H1 (cell line): ENCODE measurements around the gene GUCA1A. TPM values are rescaled to one million over a fixed set of nuclear protein-coding genes. Genes with fewer than 3 reads are reported as not detected.

ENCODE experiments used
- CTCF ChIA-PET: fragments of 300-600 bp; sonication (Branson Sonifier 250); formaldehyde crosslinking; loops from one replicate; lab custom pipeline; 2021; ENCODE audit not compliant: partially characterized antibody; lab: Charles Lee
- POLR2A ChIA-PET: fragments of 300-600 bp; sonication (Branson Sonifier 250); formaldehyde crosslinking; loops from one replicate; lab custom pipeline; 2021; ENCODE audit warnings: inconsistent platforms; ENCODE audit not compliant: partially characterized antibody; lab: Charles Lee
- DNase-seq, 2 experiments: peaks; one replicate each; pipeline versions ENCODE4 v3.0.0 to v3.0.0-alpha.2; 2010 to 2022; ENCODE audit warnings: low spot score in 2 of 2, low read depth in 1 of 2, mixed read lengths in 1 of 2
- FAIRE-seq: peaks from 2 replicates; lab custom pipeline; 2011; peaks lifted over from hg19 to GRCh38; lab: Jason Lieb, UNC
- H2AFZ ChIP-seq: 2 replicates; pipeline ENCODE4 v1.8.1; 2012; ENCODE audit warnings: low read length, inconsistent platforms
- H2AK5ac ChIP-seq: 2 replicates; pipeline ENCODE4 v1.6.1; 2013; ENCODE audit warnings: low read depth, low read length
- H2BK120ac ChIP-seq: replicated peaks from 2 replicates; pipeline ENCODE3; 2013; ENCODE audit warnings: low read depth, low read length, inconsistent platforms
- H2BK12ac ChIP-seq: 2 replicates; pipeline ENCODE4 v1.6.1; 2013; ENCODE audit warnings: low read depth, low read length
- H2BK15ac ChIP-seq: 2 replicates; pipeline ENCODE4 v1.6.1; 2013; ENCODE audit warnings: low read length
- H2BK20ac ChIP-seq: 2 replicates; pipeline ENCODE4 v1.6.1; 2013; ENCODE audit warnings: low read length
- H2BK5ac ChIP-seq: 2 replicates; pipeline ENCODE4 v1.6.1; 2013; ENCODE audit warnings: low read depth, low read length
- H3K14ac ChIP-seq: 2 replicates; pipeline ENCODE4 v1.6.1; 2013; ENCODE audit warnings: inconsistent platforms; ENCODE audit not compliant: insufficient read length
- H3K18ac ChIP-seq: 2 replicates; pipeline ENCODE4 v1.6.1; 2013; ENCODE audit warnings: low read length; ENCODE audit errors: extremely low read depth
- H3K23ac ChIP-seq: 2 replicates; pipeline ENCODE4 v1.6.1; 2013; ENCODE audit warnings: inconsistent platforms; ENCODE audit not compliant: insufficient read length
- H3K23me2 ChIP-seq: 2 replicates; pipeline ENCODE4 v1.6.1; 2013; ENCODE audit warnings: low read depth, low read length
- H3K27ac ChIP-seq: 2 replicates; pipeline ENCODE4 v1.6.1; 2011; ENCODE audit warnings: low read depth, low read length, inconsistent platforms
- H3K27me3 ChIP-seq, 4 experiments: replicated peaks in 1 of 4; 1 replicate in 1 of 4; 2 replicates in 3 of 4; pipeline versions ENCODE4 v1.6.1 to v1.8.1; 2011 to 2013; ENCODE audit warnings: low read length in 3 of 4, mild to moderate bottlenecking in 3 of 4, inconsistent platforms in 2 of 4, mixed read lengths in 2 of 4, moderate library complexity in 1 of 4; ENCODE audit not compliant: control insufficient read depth in 3 of 4, insufficient read depth in 3 of 4; ENCODE audit errors: extremely low read depth in 1 of 4
- H3K36me3 ChIP-seq, 4 experiments: 2 replicates each; pipeline versions ENCODE4 v1.6.1 to v1.8.1; 2011 to 2013; ENCODE audit warnings: mild to moderate bottlenecking in 4 of 4, low read length in 3 of 4, moderate library complexity in 2 of 4, control low read depth in 1 of 4, inconsistent platforms in 1 of 4; ENCODE audit not compliant: insufficient read depth in 4 of 4, control insufficient read depth in 2 of 4
- H3K4ac ChIP-seq: replicated peaks from 2 replicates; pipeline ENCODE3; 2013; ENCODE audit warnings: low read length, low read depth, mixed read lengths, inconsistent platforms; ENCODE audit not compliant: insufficient read length
- H3K4me1 ChIP-seq, 4 experiments: replicated peaks in 1 of 4; 1 replicate in 1 of 4; 2 replicates in 3 of 4; pipeline versions ENCODE4 v1.6.1 to v1.8.1; 2011 to 2013; ENCODE audit warnings: low read length in 3 of 4, inconsistent platforms in 2 of 4, mixed read lengths in 1 of 4; ENCODE audit not compliant: insufficient read depth in 4 of 4, control insufficient read depth in 3 of 4
- H3K4me2 ChIP-seq, 2 experiments: 2 replicates each; pipeline versions ENCODE4 v1.6.1 to v1.8.1; 2011 to 2013; ENCODE audit warnings: low read depth in 2 of 2, low read length in 2 of 2, control low read depth in 1 of 2, inconsistent platforms in 1 of 2, mild to moderate bottlenecking in 1 of 2; ENCODE audit not compliant: insufficient read depth in 1 of 2
- H3K4me3 ChIP-seq, 4 experiments: fragments of 200-600, 300-600 bp in 1 of 4; sonication (generic), shearing (Covaris generic), sonication (Bioruptor Twin) in 1 of 4; 2 replicates each; pipeline versions ENCODE4 v1.5.1 to v1.8.1; 2011 to 2016; ENCODE audit warnings: low read length in 4 of 4, low read depth in 3 of 4, control low read depth in 2 of 4, inconsistent platforms in 2 of 4, mild to moderate bottlenecking in 2 of 4, mixed read lengths in 1 of 4, moderate library complexity in 1 of 4; ENCODE audit not compliant: insufficient read depth in 2 of 4; ENCODE audit errors: extremely low read depth in 1 of 4
- H3K56ac ChIP-seq: replicated peaks from 2 replicates; pipeline ENCODE3; 2013; ENCODE audit warnings: low read depth, mild to moderate bottlenecking, mixed read lengths, low read length, inconsistent platforms; ENCODE audit not compliant: insufficient read length
- H3K79me1 ChIP-seq: 2 replicates; pipeline ENCODE4 v1.6.1; 2013; ENCODE audit warnings: low read depth, low read length, control low read depth
- H3K79me2 ChIP-seq, 2 experiments: 2 replicates each; pipeline versions ENCODE4 v1.6.1 to v1.8.1; 2012 to 2013; ENCODE audit warnings: low read length in 2 of 2, mild to moderate bottlenecking in 2 of 2, inconsistent platforms in 1 of 2; ENCODE audit not compliant: insufficient read depth in 2 of 2, control insufficient read depth in 1 of 2
- H3K9ac ChIP-seq, 4 experiments: replicated peaks in 1 of 4; 1 replicate in 1 of 4; 2 replicates in 3 of 4; pipeline versions ENCODE4 v1.6.1 to v1.8.1; 2011 to 2013; ENCODE audit warnings: low read depth in 3 of 4, low read length in 3 of 4, control low read depth in 2 of 4, mild to moderate bottlenecking in 2 of 4, moderate library complexity in 2 of 4, inconsistent platforms in 1 of 4; ENCODE audit errors: extremely low read depth in 1 of 4
- H3K9me3 ChIP-seq, 2 experiments: 2 replicates each; pipeline versions ENCODE4 v1.6.1 to v1.8.1; 2012 to 2013; ENCODE audit warnings: mild to moderate bottlenecking in 2 of 2, moderate library complexity in 2 of 2, control low read depth in 1 of 2, inconsistent platforms in 1 of 2, low read depth in 1 of 2, low read length in 1 of 2, mixed read lengths in 1 of 2; ENCODE audit not compliant: insufficient read depth in 2 of 2
- H4K20me1 ChIP-seq, 2 experiments: replicated peaks in 1 of 2; 2 replicates each; pipeline versions ENCODE3 to v1.8.1; 2011 to 2013; ENCODE audit warnings: inconsistent platforms in 2 of 2, low read length in 2 of 2, mild to moderate bottlenecking in 1 of 2; ENCODE audit not compliant: insufficient read depth in 2 of 2, control insufficient read depth in 1 of 2
- H4K5ac ChIP-seq: 2 replicates; pipeline ENCODE4 v1.6.1; 2013; ENCODE audit warnings: low read length, low read depth, mixed read lengths, inconsistent platforms; ENCODE audit not compliant: insufficient read length
- H4K8ac ChIP-seq: 2 replicates; pipeline ENCODE4 v1.8.0; 2013; ENCODE audit warnings: mild to moderate bottlenecking, moderate library complexity, low read length, inconsistent platforms; ENCODE audit not compliant: insufficient read depth; ENCODE audit errors: extremely low read depth
- H4K91ac ChIP-seq: replicated peaks from 2 replicates; pipeline ENCODE3; 2013; ENCODE audit warnings: low read length, mixed read lengths, inconsistent platforms; ENCODE audit not compliant: insufficient read length
- ASH2L ChIP-seq: fragments of 200-600, 300-600 bp; sonication (generic); IDR thresholded peaks from one replicate; pipeline ENCODE4 v1.7.1; 2017; ENCODE audit warnings: low read length
- BRCA1 ChIP-seq: IDR thresholded peaks from 2 replicates; pipeline ENCODE4 v1.6.1; 2012; ENCODE audit warnings: low read depth, low read length, improper control_type of control experiment
- CBX5 ChIP-seq: fragments of 300-800, 300-1000 bp; sonication (generic); IDR thresholded peaks from 2 replicates; pipeline ENCODE4 v1.7.1; 2016; ENCODE audit warnings: antibody characterized with exemption, low read length, low read depth
- CHD2 ChIP-seq: IDR thresholded peaks from 2 replicates; pipeline ENCODE4 v1.6.1; 2012; ENCODE audit warnings: low read length, improper control_type of control experiment
- CREB1 ChIP-seq: IDR thresholded peaks from 2 replicates; pipeline ENCODE4 v1.6.1; 2012; ENCODE audit warnings: inconsistent platforms
- GTF2F1 ChIP-seq: IDR thresholded peaks from 2 replicates; pipeline ENCODE4 v1.6.1; 2012; ENCODE audit warnings: low read depth, low read length, improper control_type of control experiment, borderline replicate concordance
- KDM4A ChIP-seq: IDR thresholded peaks from one replicate; pipeline ENCODE4 v1.7.1; 2012; ENCODE audit warnings: low read depth, mild to moderate bottlenecking, moderate library complexity, low read length, inconsistent platforms; ENCODE audit not compliant: severe bottlenecking
- KDM5A ChIP-seq: fragments of 200-600 bp; IDR thresholded peaks from 2 replicates; pipeline ENCODE4 v1.7.1; 2012; ENCODE audit warnings: mild to moderate bottlenecking, low read length, inconsistent platforms, mixed read lengths
- MAFK ChIP-seq: IDR thresholded peaks from 2 replicates; pipeline ENCODE4 v1.6.1; 2012; ENCODE audit warnings: low read depth, mild to moderate bottlenecking, improper control_type of control experiment, low read length
- PHF8 ChIP-seq: fragments of 200-600 bp; sonication (generic); conservative IDR thresholded peaks from 2 replicates; pipeline ENCODE4 v1.7.1; 2012; ENCODE audit warnings: low read depth, mild to moderate bottlenecking, inconsistent platforms, low read length, moderate library complexity
- SAP30 ChIP-seq: fragments of 300-600 bp; sonication (generic); IDR thresholded peaks from 2 replicates; pipeline ENCODE4 v1.7.1; 2012; ENCODE audit warnings: low read length, moderate library complexity, mild to moderate bottlenecking, inconsistent platforms; ENCODE audit not compliant: insufficient read depth, insufficient replicate concordance
- SP2 ChIP-seq: IDR thresholded peaks from 2 replicates; pipeline ENCODE4 v1.6.1; 2012; ENCODE audit warnings: mild to moderate bottlenecking, low read length, inconsistent platforms
- SP4 ChIP-seq: IDR thresholded peaks from 2 replicates; pipeline ENCODE4 v1.6.1; 2012; ENCODE audit warnings: low read length, inconsistent platforms
- TAF7 ChIP-seq: optimal IDR thresholded peaks from 2 replicates; pipeline ENCODE3; 2011; ENCODE audit warnings: low read depth, mild to moderate bottlenecking, inconsistent platforms, low read length, moderate library complexity, borderline replicate concordance
- WGBS, 2 experiments: shearing (Covaris generic) in 1 of 2; methylation state at CpG; one replicate each; pipeline versions ENCODE4 v1.1.6 to v1.1.7; 2013 to 2015; ENCODE audit warnings: low lambda C conversion rate in 2 of 2, mixed read lengths in 2 of 2, inconsistent platforms in 1 of 2, low coverage in 1 of 2, missing lambda C conversion rate in 1 of 2; ENCODE audit not compliant: insufficient replicate concordance in 2 of 2, insufficient coverage in 1 of 2, insufficient read length in 1 of 2; ENCODE audit errors: extremely low coverage in 1 of 2, missing lambda C conversion rate in 1 of 2; 5-methylcytosine and 5-hydroxymethylcytosine counted together
- polyA plus RNA-seq, 7 experiments: library from polyadenylated mRNA; depleted of rRNA in 3 of 7; stranded (reverse) in 5 of 7; unstranded in 2 of 7; fragments of >200 nt in 5 of 7; fragments of 200-250 nt in 2 of 7; gene quantifications; 1 replicate in 5 of 7; 2 replicates in 1 of 7; 4 replicates in 1 of 7; pipeline versions ENCODE4 v1.2.1 to v1.2.3, GENCODE V29; 2011 to 2013; ENCODE audit warnings: missing spikeins in 2 of 7, mixed read lengths in 2 of 7
- total RNA-seq: library from RNA; stranded (reverse); fragmentation: NEBNext Ultra II Directional; extraction: Animal tissue kit (Norgen Biotek cat#: 25700); gene quantifications from 2 replicates; pipeline ENCODE4 v1.2.1, GENCODE V29; 2021

GUCA1A gene
- total and polyA plus RNA-seq, 2 of the 8 experiments (the other 6 are each of a cell fraction or from before 2014, with no cell fraction given) = 4.6 to 24.6 TPM

- Histone ChIP-seq H2AK5ac (peak overlapping the region; percentile 46; the same call in 1 of the 2 replicates), H3K4ac (no peak overlapping the region), H4K5ac (no peak overlapping the region), H3K56ac (no peak overlapping the region), H3K79me2 (no peaks in the 10 kb centered on the region), H3K36me3 (no peaks in the 10 kb centered on the region), H3K79me1 (no peaks in the 10 kb centered on the region), H2BK12ac (0 out of 2 replicates have a peak overlapping the region, but pooled peaks have one; percentile 9), H2BK120ac (no peak overlapping the region), H3K27ac (no peak overlapping the region), H3K4me1 (peaks cover 3 to 15% (median 9%) of the 10 kb centered on the region in 4 experiments), H4K20me1 (no peaks in the 10 kb centered on the region)
- FAIRE-seq = no peak
- CTCF ChIA-PET = interaction anchor here (0.9 to 1.6 kb wide), 9 partner anchors 9 to 135 kb away, joined by 3 to 6 read pairs (median 4); no protein-coding TSS in a partner anchor
- TF ChIP-seq MAFK = no peak
- no peak for TF ChIP-seq CBX5
- no peak for TF ChIP-seq CHD2
- TF ChIP-seq BRCA1 = no peak
- TF ChIP-seq SP2 = no peak
- TF ChIP-seq TAF7 = no peak
- no peak for TF ChIP-seq PHF8
- TF ChIP-seq SP4 = no peak
- TF ChIP-seq CREB1 = no peak
- no peak for TF ChIP-seq KDM5A
- TF ChIP-seq GTF2F1 = no peak
- TF ChIP-seq SAP30 = no peak
- no peak for TF ChIP-seq KDM4A
- no peak for TF ChIP-seq ASH2L
- TF ChIP-seq, all 59 proteins: peak for 0
- POLR2A ChIA-PET = interaction anchor here (1.2 to 1.9 kb wide), 3 partner anchors 91 to 385 kb away, joined by 3 to 5 read pairs (median 3); partner anchors contain the start of genes TAF8 and UBR2
- H3K4me2 ChIP-seq = peak overlapping the region in 1 of 2 experiments; percentile 94; a peak in 2 of 4 replicates
- H3K4me3 ChIP-seq = peak overlapping the region in 2 of 4 experiments; percentile 5 to 62; a peak in 4 of 8 replicates
- H3K9me3 ChIP-seq = no peaks in the 10 kb centered on the region
- H3K23ac ChIP-seq = no peak overlapping the region
- no peak overlapping the region for H3K14ac ChIP-seq
- no peak overlapping the region for H3K18ac ChIP-seq
- H3K23me2 ChIP-seq = peaks cover 4% of the 10 kb centered on the region
- 95% methylated on average over 16 of the region's 20 CpGs; no CpG with 5 or more reads in 1 of the 2 experiments for whole genome bisulfite sequencing, 2 experiments
- no peak overlapping the region for H2BK5ac ChIP-seq
- H3K27me3 ChIP-seq = no peaks in the 10 kb centered on the region; a peak in 1 of 7 replicates
- DNase-seq = no peak
- no peak overlapping the region for H2BK20ac ChIP-seq
- no peak overlapping the region for H2BK15ac ChIP-seq
- H3K9ac ChIP-seq = no peak overlapping the region
- no peak overlapping the region for H4K91ac ChIP-seq
- no peak overlapping the region for H2AFZ ChIP-seq
- H4K8ac ChIP-seq = no peak overlapping the region
Measured at GRCh38 chr6:42179261-42179944, 6.2 kb downstream of the GUCA1A start.
